Activated CD8-positive, alpha-beta memory T cell treated with anti-CD3 and anti-CD28 coated beads for 24 hours (primary cell): ENCODE results near the gene SDCCAG8.

Experiments used
- DNase-seq: peaks from one replicate; pipeline ENCODE4 v3.0.0-alpha.2; 2020

SDCCAG8 gene

GRCh38 chr1:243465738-243466137 lies 209.9 kb downstream of the SDCCAG8 start:
- no peak for DNase-seq

GRCh38 chr1:243469497-243469896 lies 213.7 kb downstream of the SDCCAG8 start:
- DNase-seq = no peak

- no peak for DNase-seq
Measured at GRCh38 chr1:243470502-243470901, 214.7 kb downstream of the SDCCAG8 start.

GRCh38 chr1:243471026-243471685 lies 215.3 kb downstream of the SDCCAG8 start:
- no peak for DNase-seq

GRCh38 chr1:243471754-243472745 lies 216.2 kb downstream of the SDCCAG8 start:
- no peak for DNase-seq

GRCh38 chr1:243473227-243474135 lies 217.6 kb downstream of the SDCCAG8 start:
- DNase-seq = no peak

- DNase-seq = no peak
Measured at GRCh38 chr1:243474136-243474881, 218.5 kb downstream of the SDCCAG8 start.

GRCh38 chr1:243474906-243475305 lies 219.1 kb downstream of the SDCCAG8 start:
- no peak for DNase-seq

- DNase-seq = no peak
Measured at GRCh38 chr1:243475966-243476365, 220.1 kb downstream of the SDCCAG8 start.

- DNase-seq = no peak
Measured at GRCh38 chr1:243477731-243478290, 222.0 kb downstream of the SDCCAG8 start.

- no peak for DNase-seq
Measured at GRCh38 chr1:243481101-243481500, 225.3 kb downstream of the SDCCAG8 start.

GRCh38 chr1:243482141-243483022 lies 226.5 kb downstream of the SDCCAG8 start:
- no peak for DNase-seq

GRCh38 chr1:243483071-243483771 lies 227.4 kb downstream of the SDCCAG8 start:
- peak; percentile 70 for DNase-seq

- DNase-seq = no peak
Measured at GRCh38 chr1:243483952-243484351, 228.1 kb downstream of the SDCCAG8 start.

GRCh38 chr1:243487036-243487648 lies 231.3 kb downstream of the SDCCAG8 start:
- no peak for DNase-seq

- DNase-seq = no peak
Measured at GRCh38 chr1:243487649-243488227, 231.9 kb downstream of the SDCCAG8 start.

- DNase-seq = no peak
Measured at GRCh38 chr1:243488459-243489157, 232.8 kb downstream of the SDCCAG8 start.

GRCh38 chr1:243489158-243489527 lies 233.3 kb downstream of the SDCCAG8 start:
- no peak for DNase-seq
